DMS153 treated with DMSO at 0.1 percent for 48 hours (cell line): ENCODE data around the gene MFRP.
A peak's percentile ranks its signal among the peaks of the same experiment; 100 is the strongest.

ENCODE experiments used
- DNase-seq: peaks from one replicate; lab custom pipeline; 2025; ENCODE audit not compliant: unreplicated experiment; lab: John Stamatoyannopoulos, UW

Gene MFRP

GRCh38 chr11:119338965-119339588, 7.4 kb downstream of the MFRP start:
- no peak for DNase-seq

DNA sequence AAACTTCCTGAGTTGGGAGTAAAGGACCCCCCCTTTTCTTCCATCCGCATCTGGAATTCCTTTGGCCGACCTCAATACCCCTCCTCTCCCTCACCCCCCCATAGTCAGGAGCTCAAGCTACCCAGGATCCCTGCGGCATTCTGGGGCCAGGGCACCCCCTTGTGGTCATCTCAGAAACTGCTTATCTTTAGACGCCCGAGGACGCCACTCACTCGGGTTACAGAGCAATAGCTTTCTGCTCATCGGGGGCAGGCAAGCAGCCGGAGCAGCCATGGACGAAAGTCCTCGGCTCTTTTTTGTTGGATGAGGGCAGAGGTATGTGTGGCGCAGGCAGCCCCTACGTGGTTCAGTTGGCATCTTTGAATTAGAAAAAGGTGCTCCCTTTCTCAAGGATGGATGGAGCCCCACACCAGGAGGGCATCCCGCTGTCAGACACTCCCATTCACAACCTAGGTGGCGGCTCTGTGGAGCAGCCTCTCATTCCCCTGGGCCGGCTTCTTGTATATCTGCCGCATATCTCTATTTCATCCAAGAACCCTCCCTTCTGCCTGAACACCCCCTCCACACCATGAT, 8.1 kb downstream of the MFRP start:
- peak; percentile 39 for DNase-seq

DNA sequence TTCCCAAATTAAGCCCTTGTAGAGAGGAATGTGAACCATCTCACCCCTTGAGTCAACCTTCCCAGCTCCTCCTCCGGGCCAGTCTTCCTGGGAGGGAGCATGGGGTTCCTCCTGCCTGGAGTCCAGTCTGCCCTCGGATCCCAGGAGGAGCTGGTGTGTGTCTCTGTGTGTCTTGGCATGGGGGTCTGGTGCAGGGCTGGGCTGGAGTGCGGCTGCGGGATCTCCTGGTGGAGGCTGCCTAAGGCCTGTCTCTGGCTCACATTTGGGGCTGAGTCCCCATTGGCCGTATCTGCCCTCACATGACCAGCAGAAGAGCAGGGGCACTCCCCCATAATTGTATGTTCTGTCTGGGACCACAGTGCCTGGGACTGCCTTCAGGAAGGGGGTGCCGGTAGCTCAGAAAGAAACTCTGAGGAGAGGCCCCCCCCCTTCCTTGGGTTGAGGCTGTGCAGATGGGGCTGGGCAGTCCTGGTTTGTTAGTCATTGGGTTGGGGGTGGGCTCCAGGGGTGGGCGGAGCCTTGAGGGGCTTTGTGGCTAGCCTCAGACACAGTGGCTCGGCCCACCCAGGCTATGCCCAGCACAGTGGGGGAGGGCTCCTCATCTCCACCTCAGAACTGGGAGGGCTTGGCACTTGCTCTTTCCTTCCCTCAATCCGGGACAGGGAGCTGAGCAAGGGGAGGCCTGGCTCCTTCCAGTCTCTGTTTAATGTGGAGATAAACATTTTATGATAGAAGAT, 8.8 kb downstream of the MFRP start:
- DNase-seq: no peak

GRCh38 chr11:119336744-119337469, 9.6 kb downstream of the MFRP start:
- DNase-seq: no peak

GRCh38 chr11:119335655-119336543, 10.6 kb downstream of the MFRP start:
- no peak for DNase-seq

DNA sequence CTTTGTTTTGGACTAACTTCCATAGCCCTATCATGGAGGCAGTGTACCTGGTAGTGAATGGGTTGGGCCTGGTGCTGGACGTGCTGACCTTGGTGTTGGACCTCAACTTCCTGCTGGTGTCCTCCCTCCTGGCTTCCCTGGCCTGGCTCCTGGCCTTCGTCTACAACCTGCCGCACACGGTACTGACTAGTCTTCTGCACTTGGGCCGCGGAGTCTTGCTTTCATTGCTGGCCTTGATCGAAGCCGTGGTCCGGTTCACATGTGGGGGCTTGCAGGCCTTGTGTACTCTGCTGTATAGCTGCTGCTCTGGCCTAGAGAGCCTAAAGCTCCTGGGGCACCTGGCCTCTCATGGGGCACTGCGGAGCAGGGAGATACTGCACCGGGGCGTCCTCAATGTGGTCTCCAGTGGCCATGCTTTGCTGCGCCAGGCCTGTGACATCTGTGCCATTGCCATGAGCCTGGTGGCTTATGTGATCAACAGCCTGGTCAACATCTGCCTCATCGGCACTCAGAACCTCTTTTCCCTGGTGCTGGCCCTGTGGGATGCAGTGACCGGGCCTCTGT, 11.3 kb downstream of the MFRP start:
- no peak for DNase-seq

GRCh38 chr11:119334174-119334930, 12.2 kb downstream of the MFRP start, which contains the start of gene RNF26:
RNF26 (plus strand) TSS chr11:119334527; CDS start chr11:119335123, 596 bp downstream.
- DNase-seq: peak; percentile 94

DNA sequence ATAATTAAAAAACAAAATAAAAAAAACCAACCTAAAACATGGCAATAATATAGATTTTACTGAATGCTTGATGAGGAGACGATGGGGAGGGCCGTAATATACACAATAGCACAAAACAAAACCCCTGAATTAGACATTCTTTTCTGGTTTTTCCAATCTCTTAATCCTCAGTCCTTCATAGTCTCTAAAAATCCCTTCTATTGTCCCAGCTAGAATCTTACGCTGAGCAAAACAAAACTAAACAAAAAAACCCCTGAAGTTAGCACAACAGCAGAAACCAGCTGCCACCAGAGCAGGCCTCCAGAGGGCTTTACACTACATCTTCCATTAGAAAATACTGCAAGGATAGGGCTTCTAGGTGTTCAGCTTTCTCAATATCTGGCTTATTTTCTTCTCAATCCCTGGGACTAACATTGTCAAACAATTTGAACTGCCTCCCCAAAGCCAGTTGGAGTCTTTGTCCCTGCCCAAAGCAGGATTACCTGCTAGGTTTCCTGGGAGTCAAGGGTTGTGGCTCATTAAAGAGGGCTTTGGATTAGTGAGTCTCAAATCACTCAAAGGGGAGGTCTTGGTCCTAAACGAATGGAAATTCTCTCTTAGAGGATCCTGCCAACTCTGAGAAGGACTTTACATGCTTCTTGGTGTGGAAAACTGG, 14.3 kb downstream of the MFRP start:
- no peak for DNase-seq

GRCh38 chr11:119330237-119330636, 16.3 kb downstream of the MFRP start:
- no peak for DNase-seq

DNA sequence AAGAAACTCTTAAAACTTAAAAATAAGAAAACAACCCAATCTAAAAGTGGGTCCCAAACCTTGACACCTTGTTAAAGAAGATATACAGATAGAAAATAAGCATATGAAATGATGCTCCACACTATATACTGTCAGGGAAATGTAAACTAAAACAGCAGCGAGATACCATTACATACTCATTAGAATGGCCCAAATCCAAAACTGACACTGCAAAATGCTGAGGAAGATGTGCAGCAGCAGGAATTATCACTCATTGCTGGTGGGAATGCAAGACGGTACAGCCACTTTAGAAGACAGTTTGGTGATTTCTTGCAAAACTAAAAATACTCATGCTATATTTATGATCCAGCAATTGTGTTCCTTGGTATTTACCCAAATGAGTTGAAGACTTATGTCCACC, 17.2 kb downstream of the MFRP start:
- no peak for DNase-seq

GRCh38 chr11:119324189-119324588, 22.3 kb downstream of the MFRP start:
- DNase-seq: no peak

GRCh38 chr11:119323532-119324033, 22.9 kb downstream of the MFRP start:
- DNase-seq: peak; percentile 21

- DNase-seq: no peak
Measured at GRCh38 chr11:119322921-119323531, 23.5 kb downstream of the MFRP start.

GRCh38 chr11:119322360-119322739, 24.2 kb downstream of the MFRP start:
- DNase-seq: peak; percentile 18

- DNase-seq: no peak
Measured at GRCh38 chr11:119320776-119321524, 25.6 kb downstream of the MFRP start.

- DNase-seq: no peak
Measured at GRCh38 chr11:119320240-119320775, 26.2 kb downstream of the MFRP start.

- DNase-seq: no peak
Measured at GRCh38 chr11:119319700-119320239, 26.7 kb downstream of the MFRP start.
